BLaER1 (cell line): ENCODE measurements around the gene LDB2.

Source experiments
- H3K27ac ChIP-seq: shearing (Covaris generic); formaldehyde crosslinking; 2 replicates; pipeline ENCODE4 v1.8.1; 2022
- H3K27me3 ChIP-seq: shearing (Covaris generic); formaldehyde crosslinking; 2 replicates; pipeline ENCODE4 v1.8.1; 2022
- H3K36me3 ChIP-seq: shearing (Covaris generic); formaldehyde crosslinking; 2 replicates; pipeline ENCODE4 v1.8.1; 2022
- H3K4me1 ChIP-seq: shearing (Covaris generic); formaldehyde crosslinking; 2 replicates; pipeline ENCODE4 v1.8.1; 2022
- H3K4me2 ChIP-seq: shearing (Covaris generic); formaldehyde crosslinking; 2 replicates; pipeline ENCODE4 v1.8.1; 2022
- H3K4me3 ChIP-seq: shearing (Covaris generic); formaldehyde crosslinking; 2 replicates; pipeline ENCODE4 v1.8.1; 2022
- H3K9ac ChIP-seq: shearing (Covaris generic); formaldehyde crosslinking; 2 replicates; pipeline ENCODE4 v1.8.1; 2022
- H3K9me3 ChIP-seq: shearing (Covaris generic); formaldehyde crosslinking; 2 replicates; pipeline ENCODE4 v1.8.1; 2022
- H4K20me1 ChIP-seq: shearing (Covaris generic); formaldehyde crosslinking; 2 replicates; pipeline ENCODE4 v1.8.1; 2022
- Cebpa-rat ChIP-seq: shearing (Covaris generic); IDR thresholded peaks from 2 replicates; pipeline ENCODE4 v1.8.1; 2022

The LDB2 gene

DNA sequence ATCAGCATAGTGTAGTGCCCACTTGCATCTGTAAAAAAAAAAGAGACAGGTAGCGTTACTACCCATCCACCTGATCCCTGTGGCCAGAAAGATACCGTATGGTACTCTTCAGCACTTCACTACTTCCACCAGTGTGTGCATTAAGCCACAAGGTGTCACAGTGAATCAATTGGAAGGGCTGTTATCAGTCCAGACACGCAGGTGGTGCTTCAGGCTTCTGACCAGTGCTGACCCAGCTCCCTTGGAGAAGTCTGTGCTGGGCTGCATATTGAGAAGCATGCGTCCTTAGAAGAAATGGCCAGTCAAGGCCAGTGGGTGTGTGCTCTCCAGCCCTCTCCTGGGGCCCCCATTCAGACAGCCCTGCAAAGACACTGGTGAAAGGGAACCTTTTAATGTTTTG is 10.6 kb downstream of the LDB2 start:
- Histone ChIP-seq H3K27me3 (no peaks in the 10 kb centered on the region), H4K20me1 (no peaks in the 10 kb centered on the region), H3K36me3 (no peaks in the 10 kb centered on the region), H3K4me3 (no peak overlapping the region), H3K4me1 (peaks cover 25% of the 10 kb centered on the region), H3K27ac (no peak overlapping the region), H3K9me3 (no peaks in the 10 kb centered on the region), H3K4me2 (no peak overlapping the region), H3K9ac (no peak overlapping the region)
- TF ChIP-seq Cebpa-rat = no peak

DNA sequence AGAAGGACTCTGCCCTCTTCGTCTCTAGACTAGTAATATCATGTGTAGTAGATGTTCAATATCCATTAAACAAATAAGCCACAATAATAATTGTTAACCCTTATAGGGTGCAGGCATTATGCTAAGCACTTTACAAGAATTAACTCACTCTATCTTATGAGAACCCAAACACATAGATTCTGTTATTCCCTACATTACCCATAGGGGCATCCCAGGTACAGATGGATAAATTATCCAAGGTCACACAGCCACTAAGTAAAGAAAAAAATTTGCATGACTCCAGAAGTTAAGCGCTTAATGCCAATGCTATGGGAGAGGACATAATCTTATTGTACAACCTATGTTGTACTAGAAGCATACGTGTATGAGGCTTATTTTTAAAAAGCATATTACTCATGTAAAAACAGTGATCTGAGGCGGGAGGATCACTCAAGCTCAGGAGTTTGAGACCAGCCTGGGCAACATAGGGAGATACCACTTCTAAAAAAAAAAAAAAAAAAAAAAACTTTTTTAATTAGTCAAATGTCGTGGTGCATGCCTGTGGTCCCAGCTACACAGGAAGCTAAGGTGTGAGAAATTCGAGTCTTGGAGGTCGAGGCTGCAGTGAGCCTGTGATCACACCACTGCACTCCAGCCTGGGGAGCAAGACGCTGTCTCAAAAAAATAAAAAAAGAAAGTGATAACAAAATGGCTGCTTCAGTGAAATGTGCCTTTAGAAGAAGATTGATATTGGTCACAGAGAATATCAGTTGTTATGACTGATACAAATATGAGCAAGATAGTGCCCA is 13.6 kb downstream of the LDB2 start:
- H4K20me1 ChIP-seq = no peaks in the 10 kb centered on the region
- H3K27me3 ChIP-seq = no peaks in the 10 kb centered on the region
- no peak overlapping the region for H3K9ac ChIP-seq
- H3K9me3 ChIP-seq = no peaks in the 10 kb centered on the region
- H3K36me3 ChIP-seq = no peaks in the 10 kb centered on the region
- H3K27ac ChIP-seq = no peak overlapping the region
- no peak overlapping the region for H3K4me3 ChIP-seq
- no peak overlapping the region for H3K4me2 ChIP-seq
- no peaks in the 10 kb centered on the region for H3K4me1 ChIP-seq
- TF ChIP-seq Cebpa-rat = no peak

DNA sequence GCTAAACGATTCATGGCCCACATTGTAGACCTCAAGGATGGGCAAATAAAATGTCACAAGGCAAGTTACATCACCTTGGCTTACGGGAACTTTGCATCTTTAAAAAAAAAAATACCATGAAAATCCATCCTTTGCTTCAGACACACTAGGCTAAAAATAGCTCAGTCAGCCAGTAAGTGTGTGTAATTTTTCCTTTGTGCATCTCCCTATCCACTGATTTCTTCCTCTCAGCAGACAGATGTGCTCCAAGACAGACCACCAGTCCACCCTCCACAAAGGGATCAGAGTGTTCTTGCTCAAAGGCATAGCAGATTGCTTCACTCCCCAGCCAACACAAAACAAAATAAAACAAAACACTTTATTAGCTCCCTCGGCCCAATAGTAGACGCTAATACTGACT is 14.6 kb downstream of the LDB2 start:
- no peak for TF ChIP-seq Cebpa-rat
- H3K9ac ChIP-seq = no peak overlapping the region
- no peaks in the 10 kb centered on the region for H3K9me3 ChIP-seq
- H3K4me3 ChIP-seq = no peak overlapping the region
- no peak overlapping the region for H3K4me2 ChIP-seq
- no peaks in the 10 kb centered on the region for H3K27me3 ChIP-seq
- H3K27ac ChIP-seq = no peak overlapping the region
- no peaks in the 10 kb centered on the region for H4K20me1 ChIP-seq
- H3K36me3 ChIP-seq = no peaks in the 10 kb centered on the region
- H3K4me1 ChIP-seq = no peaks in the 10 kb centered on the region

DNA sequence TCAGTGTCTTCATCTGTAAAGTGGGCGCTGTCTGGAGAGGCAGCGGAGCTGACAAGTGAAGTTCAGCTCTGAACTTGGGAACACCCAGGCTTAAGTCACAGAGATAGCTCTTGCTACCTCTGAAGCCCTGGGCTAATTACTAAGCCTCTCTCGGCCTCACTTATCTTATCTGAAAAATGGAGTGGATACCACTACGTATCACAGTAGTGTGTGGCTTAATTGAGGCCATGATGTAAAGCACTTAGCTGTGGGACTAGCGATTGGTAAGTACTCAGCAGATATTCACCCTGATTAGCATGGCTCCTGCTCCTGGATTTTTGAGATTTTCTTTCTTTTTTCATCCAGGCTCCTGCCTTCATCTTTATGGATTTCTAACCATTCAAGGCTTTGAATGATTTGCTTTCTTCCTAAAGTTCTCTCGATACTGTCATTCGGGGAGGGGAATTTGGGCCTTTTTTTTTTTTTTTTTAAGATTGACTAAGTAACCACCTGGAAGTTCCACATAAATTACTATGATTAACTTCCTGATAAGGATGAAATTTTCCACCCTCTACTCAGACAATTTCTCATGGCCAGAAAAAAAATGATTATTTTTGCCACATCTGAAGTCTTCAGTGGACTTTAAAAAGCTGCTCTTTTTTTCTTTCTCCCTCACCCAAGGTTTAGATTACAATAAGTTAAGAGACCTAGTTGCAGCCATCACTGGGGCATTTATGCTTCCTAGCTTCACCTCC is 17.1 kb downstream of the LDB2 start:
- H3K4me2 ChIP-seq = no peak overlapping the region
- H3K4me1 ChIP-seq = no peaks in the 10 kb centered on the region
- no peaks in the 10 kb centered on the region for H3K9me3 ChIP-seq
- no peaks in the 10 kb centered on the region for H3K27me3 ChIP-seq
- H3K27ac ChIP-seq = no peak overlapping the region
- H3K36me3 ChIP-seq = no peaks in the 10 kb centered on the region
- no peak overlapping the region for H3K9ac ChIP-seq
- no peak overlapping the region for H3K4me3 ChIP-seq
- H4K20me1 ChIP-seq = no peaks in the 10 kb centered on the region
- no peak for TF ChIP-seq Cebpa-rat

DNA sequence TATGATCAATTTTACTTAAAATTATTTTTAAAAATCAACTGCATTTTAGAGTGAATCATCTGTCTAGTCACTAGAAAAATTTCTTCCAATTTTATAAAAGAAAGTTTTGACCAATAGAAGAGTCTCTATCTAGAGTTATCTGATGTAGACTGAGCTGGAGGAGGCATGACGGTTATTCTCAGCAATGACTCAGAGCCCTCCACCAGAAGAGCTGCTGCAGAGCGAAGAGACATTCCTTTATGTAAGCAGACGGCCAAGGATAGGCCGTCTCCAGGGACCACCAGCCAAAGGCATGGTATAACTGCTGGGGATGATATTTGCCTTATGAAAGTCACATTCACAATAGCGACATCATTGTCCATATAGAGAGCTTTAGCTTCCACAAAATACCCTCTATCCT is 23.0 kb downstream of the LDB2 start:
- Histone ChIP-seq H3K9me3 (no peaks in the 10 kb centered on the region), H4K20me1 (no peaks in the 10 kb centered on the region), H3K4me1 (no peaks in the 10 kb centered on the region), H3K27ac (no peak overlapping the region), H3K36me3 (no peaks in the 10 kb centered on the region), H3K4me3 (no peak overlapping the region), H3K27me3 (no peaks in the 10 kb centered on the region), H3K4me2 (no peak overlapping the region), H3K9ac (no peak overlapping the region)
- TF ChIP-seq Cebpa-rat = no peak

DNA sequence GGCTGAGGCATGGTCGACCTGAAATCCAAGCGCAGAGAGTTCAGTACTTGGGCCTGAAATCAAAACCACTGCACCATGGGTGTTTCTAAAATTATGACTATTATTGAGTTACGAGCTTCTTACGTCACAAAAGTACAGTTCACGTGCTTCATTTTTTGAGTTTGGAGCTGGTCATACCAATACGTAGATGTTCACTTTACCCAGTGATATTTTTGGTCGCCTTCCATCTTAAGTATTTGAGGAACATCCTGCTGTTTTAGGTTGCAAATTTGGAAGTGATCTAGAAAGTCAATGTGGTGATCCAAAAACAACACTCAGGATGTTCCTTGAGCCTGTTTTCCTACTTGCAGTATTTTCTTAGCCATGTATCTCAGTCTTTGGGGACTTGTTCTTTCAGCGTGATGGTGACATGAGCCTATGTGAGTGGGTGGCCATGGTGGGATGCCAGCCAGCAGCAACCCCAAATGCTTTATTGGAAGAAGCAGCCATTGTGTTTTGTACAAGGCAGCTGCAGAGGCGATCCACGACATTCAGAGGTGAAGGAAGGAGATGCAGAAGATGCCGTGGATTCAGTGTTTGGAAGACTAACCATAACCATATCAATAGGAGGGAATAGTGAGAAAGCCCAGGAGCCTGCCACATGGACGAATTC is 28.7 kb downstream of the LDB2 start:
- Histone ChIP-seq H3K9me3 (no peaks in the 10 kb centered on the region), H3K4me2 (no peak overlapping the region), H3K27me3 (no peaks in the 10 kb centered on the region), H3K4me1 (no peaks in the 10 kb centered on the region), H4K20me1 (no peaks in the 10 kb centered on the region), H3K9ac (no peak overlapping the region), H3K36me3 (no peaks in the 10 kb centered on the region), H3K27ac (no peak overlapping the region), H3K4me3 (no peak overlapping the region)
- TF ChIP-seq Cebpa-rat = no peak

DNA sequence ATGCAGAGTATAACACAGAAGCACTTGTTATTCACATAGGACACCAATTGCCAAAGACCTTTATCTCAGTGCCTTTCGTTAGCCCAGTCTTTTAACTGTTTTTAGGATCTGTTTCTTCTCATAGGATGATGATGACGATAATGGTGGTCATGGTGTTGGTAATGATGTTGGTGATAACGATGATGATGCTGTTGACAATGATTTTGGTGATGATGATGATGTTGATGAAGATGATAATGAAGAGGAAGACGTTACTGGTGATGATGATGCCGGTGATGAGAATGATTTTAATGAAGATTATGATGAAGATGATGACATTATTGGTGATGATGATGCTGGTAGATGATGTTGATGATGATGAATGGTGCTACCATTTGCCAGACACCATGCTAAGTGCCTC is 29.8 kb downstream of the LDB2 start:
- no peaks in the 10 kb centered on the region for H3K9me3 ChIP-seq
- H3K27me3 ChIP-seq = no peaks in the 10 kb centered on the region
- H3K4me3 ChIP-seq = no peak overlapping the region
- H4K20me1 ChIP-seq = no peaks in the 10 kb centered on the region
- no peaks in the 10 kb centered on the region for H3K36me3 ChIP-seq
- no peak overlapping the region for H3K4me2 ChIP-seq
- no peak overlapping the region for H3K27ac ChIP-seq
- H3K9ac ChIP-seq = no peak overlapping the region
- no peak for TF ChIP-seq Cebpa-rat
- H3K4me1 ChIP-seq = no peaks in the 10 kb centered on the region

DNA sequence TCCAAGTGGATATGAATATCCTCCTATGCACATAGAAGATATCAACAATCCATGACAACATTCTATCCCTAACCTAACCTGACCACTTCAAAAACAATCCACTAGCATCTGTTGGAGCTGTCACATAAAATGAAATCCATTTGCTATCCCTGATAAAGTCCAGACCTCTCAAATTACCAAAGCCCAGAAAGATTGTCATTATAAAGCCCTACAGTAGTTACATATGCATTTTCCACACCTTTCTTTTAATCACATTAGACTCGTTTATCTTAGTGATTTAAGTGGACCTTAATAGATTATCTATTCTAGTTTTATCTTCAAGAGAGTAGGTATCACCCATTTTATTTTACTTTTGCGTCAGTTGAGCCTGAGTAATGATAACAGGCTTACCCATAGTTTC is 30.6 kb downstream of the LDB2 start:
- no peak overlapping the region for H3K27ac ChIP-seq
- no peaks in the 10 kb centered on the region for H3K9me3 ChIP-seq
- H3K36me3 ChIP-seq = no peaks in the 10 kb centered on the region
- no peaks in the 10 kb centered on the region for H4K20me1 ChIP-seq
- no peaks in the 10 kb centered on the region for H3K4me1 ChIP-seq
- H3K4me2 ChIP-seq = no peak overlapping the region
- TF ChIP-seq Cebpa-rat = no peak
- no peak overlapping the region for H3K4me3 ChIP-seq
- no peak overlapping the region for H3K9ac ChIP-seq
- no peaks in the 10 kb centered on the region for H3K27me3 ChIP-seq

DNA sequence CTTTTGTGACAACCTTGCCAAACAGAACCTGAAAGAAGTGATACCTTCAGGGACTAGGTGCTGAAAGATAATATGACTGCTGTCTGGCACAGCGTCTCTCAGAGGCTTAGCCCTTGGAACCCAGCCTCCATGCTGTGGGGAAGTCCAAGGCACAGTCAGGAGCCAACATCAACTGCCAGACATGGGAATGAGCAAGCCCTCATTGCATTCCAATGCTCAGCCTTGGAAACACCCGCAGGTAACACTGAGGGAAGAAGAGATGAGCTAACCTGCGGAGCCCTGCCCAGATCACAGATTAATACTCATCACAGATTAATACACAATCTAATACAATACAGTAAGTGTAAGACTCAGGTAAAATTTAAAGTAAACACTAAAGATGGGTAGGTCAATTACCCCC is 31.5 kb downstream of the LDB2 start:
- Histone ChIP-seq H3K27ac (no peak overlapping the region), H3K4me3 (no peak overlapping the region), H3K4me1 (no peaks in the 10 kb centered on the region), H3K27me3 (no peaks in the 10 kb centered on the region), H3K36me3 (no peaks in the 10 kb centered on the region), H3K9me3 (no peaks in the 10 kb centered on the region), H3K4me2 (no peak overlapping the region), H3K9ac (no peak overlapping the region), H4K20me1 (no peaks in the 10 kb centered on the region)
- no peak for TF ChIP-seq Cebpa-rat

DNA sequence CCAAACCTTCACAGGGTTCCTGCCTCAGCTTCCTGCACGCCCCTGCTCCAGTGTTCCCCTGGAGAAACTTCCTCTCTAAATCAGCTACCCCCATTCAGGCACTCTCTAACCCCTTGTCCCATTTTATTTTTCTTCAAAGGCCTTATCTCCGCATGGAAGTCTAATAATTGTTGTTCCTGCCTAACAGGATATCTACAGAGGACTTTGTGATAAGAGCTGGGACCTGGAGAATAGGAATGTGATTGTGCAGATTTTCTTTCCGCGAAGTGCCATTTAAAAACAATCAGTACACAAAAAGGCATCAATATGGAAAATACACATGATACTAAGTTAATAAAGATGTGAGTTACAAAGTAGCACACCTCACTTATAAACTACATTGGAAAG is 32.6 kb downstream of the LDB2 start:
- Histone ChIP-seq H3K27me3 (no peaks in the 10 kb centered on the region), H3K27ac (no peak overlapping the region), H3K36me3 (no peaks in the 10 kb centered on the region), H3K9me3 (no peaks in the 10 kb centered on the region), H3K9ac (no peak overlapping the region), H3K4me3 (no peak overlapping the region), H4K20me1 (no peaks in the 10 kb centered on the region), H3K4me1 (no peaks in the 10 kb centered on the region), H3K4me2 (no peak overlapping the region)
- no peak for TF ChIP-seq Cebpa-rat
